HUES6 (cell line): ENCODE data around the gene ABI3.
A peak's percentile ranks its signal among the peaks of the same experiment; 100 is the strongest.

Source experiments
- H3K27ac ChIP-seq: 2 replicates; pipeline ENCODE4 v1.7.0; 2013; ENCODE audit warnings: low read depth, mild to moderate bottlenecking, low read length, inconsistent platforms
- H3K27me3 ChIP-seq: 2 replicates; pipeline ENCODE4 v1.6.1; 2013; ENCODE audit warnings: low read length; ENCODE audit not compliant: control insufficient read depth, insufficient read depth
- H3K36me3 ChIP-seq: 2 replicates; pipeline ENCODE4 v1.6.1; 2013; ENCODE audit warnings: low read length; ENCODE audit not compliant: control insufficient read depth, insufficient read depth
- H3K4me1 ChIP-seq: 2 replicates; pipeline ENCODE4 v1.6.1; 2013; ENCODE audit warnings: low read length; ENCODE audit not compliant: control insufficient read depth, insufficient read depth
- H3K4me3 ChIP-seq: 2 replicates; pipeline ENCODE4 v1.5.1; 2013; ENCODE audit warnings: low read depth, low read length
- H3K9ac ChIP-seq: one replicate; pipeline ENCODE4 v1.6.1; 2013; ENCODE audit warnings: mild to moderate bottlenecking, low read length
- H3K9me3 ChIP-seq: 2 replicates; pipeline ENCODE4 v1.6.1; 2013; ENCODE audit warnings: low read depth, low read length; ENCODE audit not compliant: control insufficient read depth, insufficient read depth

ABI3 gene

DNA sequence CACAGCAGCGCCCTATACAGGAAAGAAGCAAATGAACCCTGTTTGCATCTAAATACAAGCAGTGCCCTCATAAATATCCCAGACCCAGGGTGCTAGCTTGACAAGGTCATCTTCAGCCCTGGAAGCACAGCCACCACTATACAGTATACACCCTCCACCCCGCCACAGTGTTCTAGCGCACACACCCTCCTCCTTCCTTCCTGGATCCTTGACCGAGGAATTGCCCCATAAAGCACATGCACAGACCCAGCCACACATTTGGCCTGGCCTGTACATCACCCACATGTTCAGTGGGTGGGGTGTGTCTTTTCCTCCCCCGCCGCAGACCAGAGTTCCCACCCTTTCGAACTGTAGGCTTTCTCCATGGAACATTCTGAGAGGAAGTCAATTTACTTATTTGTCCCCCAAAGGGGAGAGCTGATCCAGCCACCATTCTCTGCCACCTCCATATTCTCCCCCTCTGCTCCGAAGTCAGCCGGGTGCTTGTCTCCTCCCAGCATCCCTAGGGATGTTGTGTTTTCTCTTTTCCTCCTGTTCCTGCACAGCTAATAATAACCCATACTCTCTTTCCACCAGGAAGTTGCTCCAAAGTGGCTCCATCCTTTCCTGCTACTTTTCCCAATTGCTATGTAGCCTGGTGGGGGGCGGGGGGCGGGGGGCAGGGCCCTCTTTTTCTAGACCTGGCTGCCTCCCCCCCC lies 6.6 kb downstream of the ABI3 start:
- Histone ChIP-seq H3K27me3 (peaks cover 3% of the 10 kb centered on the region), H3K9me3 (no peaks in the 10 kb centered on the region), H3K4me1 (peaks cover 15% of the 10 kb centered on the region), H3K4me3 (no peak overlapping the region), H3K27ac (no peak overlapping the region), H3K36me3 (no peaks in the 10 kb centered on the region), H3K9ac (no peak overlapping the region)

DNA sequence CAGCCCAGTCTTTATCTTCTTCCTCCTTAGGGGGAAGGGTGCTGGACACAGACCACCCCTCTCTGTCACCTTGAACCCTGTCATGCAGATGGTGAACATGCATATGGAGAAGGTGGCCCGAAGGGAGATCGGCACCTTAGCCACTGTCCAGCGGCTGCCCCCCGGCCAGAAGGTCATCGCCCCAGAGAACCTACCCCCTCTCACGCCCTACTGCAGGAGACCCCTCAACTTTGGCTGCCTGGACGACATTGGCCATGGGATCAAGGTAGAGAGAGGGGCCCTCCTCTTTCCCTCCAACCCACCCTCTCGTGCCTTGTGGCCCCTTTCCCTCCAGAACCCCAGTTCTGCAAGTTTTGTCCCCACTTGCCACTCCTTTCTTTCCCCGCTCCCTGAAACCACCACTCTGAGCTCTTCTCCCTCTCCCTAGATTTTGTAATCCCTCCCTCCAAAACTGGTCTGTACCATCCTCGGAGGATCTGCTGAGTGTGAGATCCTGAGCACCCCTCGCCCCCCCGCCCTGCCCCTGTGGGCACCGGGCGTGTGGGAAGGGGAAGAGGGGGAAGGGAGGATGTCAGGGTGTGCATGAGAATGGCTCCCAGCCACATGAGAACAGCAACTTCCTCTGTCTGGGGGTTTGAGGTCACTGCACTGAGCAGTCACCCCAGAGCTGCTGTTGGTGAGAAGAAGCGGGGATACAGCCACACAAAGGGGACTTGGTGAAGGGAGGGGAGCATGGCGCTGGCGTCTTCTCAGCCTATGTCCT lies 7.3 kb downstream of the ABI3 start:
- peaks cover 15% of the 10 kb centered on the region for H3K4me1 ChIP-seq
- no peaks in the 10 kb centered on the region for H3K36me3 ChIP-seq
- H3K9ac ChIP-seq: no peak overlapping the region
- peaks cover 9% of the 10 kb centered on the region for H3K27me3 ChIP-seq
- H3K4me3 ChIP-seq: no peak overlapping the region
- no peak overlapping the region for H3K27ac ChIP-seq
- H3K9me3 ChIP-seq: no peaks in the 10 kb centered on the region

DNA sequence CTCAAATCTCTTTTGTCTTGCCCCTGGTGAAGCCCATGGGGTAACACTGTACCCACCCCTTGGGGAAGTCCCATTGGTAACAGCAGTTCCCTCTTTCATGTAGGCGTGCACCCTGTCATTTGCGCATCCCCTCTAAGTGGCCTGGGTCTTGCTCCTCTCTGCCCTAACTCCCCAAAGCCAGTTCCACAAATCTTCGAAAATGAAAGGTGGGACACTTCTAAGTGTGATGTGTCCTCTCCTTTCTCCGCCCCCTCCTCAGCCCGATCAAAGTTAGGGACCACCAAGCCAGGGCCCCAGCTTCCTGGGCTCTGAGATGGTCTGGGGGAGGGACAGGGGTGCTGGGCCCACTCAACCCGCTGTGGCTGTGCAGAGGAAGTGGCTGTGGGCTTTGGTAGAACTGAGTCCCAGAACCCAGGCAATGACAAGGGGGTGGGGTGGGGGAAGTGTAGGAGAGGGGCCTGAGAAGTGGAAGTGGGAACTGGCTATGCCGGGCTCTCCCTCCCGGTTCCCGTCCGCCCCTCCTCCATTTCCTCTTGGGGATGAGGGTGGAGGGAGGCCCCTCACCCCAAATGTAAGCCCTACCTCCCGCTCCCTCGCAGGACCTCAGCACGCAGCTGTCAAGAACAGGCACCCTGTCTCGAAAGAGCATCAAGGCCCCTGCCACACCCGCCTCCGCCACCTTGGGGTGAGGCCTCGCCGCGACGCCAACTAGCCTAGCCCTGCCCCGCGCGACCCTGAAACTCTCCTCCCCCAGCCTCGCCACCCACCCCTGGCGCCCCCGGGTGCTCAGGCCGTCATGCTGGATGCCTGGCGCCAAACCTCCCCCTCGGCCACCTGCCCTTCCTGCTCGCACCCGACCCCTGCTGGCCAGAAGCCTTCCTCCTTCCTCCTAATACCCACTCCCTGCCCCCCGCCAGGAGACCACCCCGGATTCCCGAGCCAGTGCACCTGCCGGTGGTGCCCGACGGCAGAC lies 8.7 kb downstream of the ABI3 start:
- no peak overlapping the region for H3K27ac ChIP-seq
- H3K36me3 ChIP-seq: no peaks in the 10 kb centered on the region

DNA sequence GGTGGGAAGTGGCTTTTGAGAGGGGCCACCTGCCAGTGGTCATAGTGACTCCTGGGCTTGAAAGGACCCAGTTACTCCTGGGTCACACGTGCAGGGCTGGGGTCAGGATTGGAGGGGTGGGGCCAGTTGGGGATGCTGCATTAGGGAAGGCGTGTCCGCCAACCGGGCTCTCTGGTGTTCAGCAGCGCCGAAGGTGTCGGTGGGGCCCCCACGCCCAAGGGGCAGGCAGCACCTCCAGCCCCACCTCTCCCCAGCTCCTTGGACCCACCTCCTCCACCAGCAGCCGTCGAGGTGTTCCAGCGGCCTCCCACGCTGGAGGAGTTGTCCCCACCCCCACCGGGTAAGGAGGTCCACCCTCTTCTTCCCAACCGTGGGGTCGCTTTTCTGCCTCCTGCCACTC lies 9.5 kb downstream of the ABI3 start:
- no peak overlapping the region for H3K4me3 ChIP-seq
- H3K27ac ChIP-seq: no peak overlapping the region
- no peak overlapping the region for H3K9ac ChIP-seq
- peaks cover 31% of the 10 kb centered on the region for H3K27me3 ChIP-seq
- peaks cover 19% of the 10 kb centered on the region for H3K4me1 ChIP-seq
- H3K9me3 ChIP-seq: no peaks in the 10 kb centered on the region
- no peaks in the 10 kb centered on the region for H3K36me3 ChIP-seq

More for the DNA sequence above, 8.7 kb downstream of the ABI3 start:
- no peaks in the 10 kb centered on the region for H3K9me3 ChIP-seq
- no peak overlapping the region for H3K9ac ChIP-seq
- peaks cover 11% of the 10 kb centered on the region for H3K4me1 ChIP-seq
- H3K4me3 ChIP-seq: no peak overlapping the region
- H3K27me3 ChIP-seq: peaks cover 23% of the 10 kb centered on the region

DNA sequence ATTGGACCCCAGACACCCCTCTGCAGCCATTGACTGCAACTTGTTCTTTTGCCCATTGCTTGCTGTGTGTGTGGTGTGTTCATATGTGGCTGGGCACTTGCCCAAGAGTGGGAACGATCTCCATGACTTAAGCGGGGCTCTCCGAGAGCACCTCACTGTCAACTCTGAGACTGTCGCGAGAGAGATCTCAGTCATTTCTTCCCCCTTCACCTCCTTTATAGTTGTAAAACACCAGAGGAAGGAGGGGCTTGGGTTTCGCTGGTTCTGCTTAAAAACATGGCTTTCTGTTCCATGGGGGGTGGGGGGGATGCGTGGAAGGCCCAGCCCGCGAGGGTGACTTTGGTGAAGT lies 12.6 kb downstream of the ABI3 start:
- H3K4me1 ChIP-seq: peaks cover 16% of the 10 kb centered on the region
- H3K4me3 ChIP-seq: peak overlapping the region; percentile 65
- peaks cover 61% of the 10 kb centered on the region for H3K27me3 ChIP-seq
- H3K9ac ChIP-seq: no peak overlapping the region
- no peak overlapping the region for H3K27ac ChIP-seq
- H3K9me3 ChIP-seq: no peaks in the 10 kb centered on the region
- no peaks in the 10 kb centered on the region for H3K36me3 ChIP-seq

DNA sequence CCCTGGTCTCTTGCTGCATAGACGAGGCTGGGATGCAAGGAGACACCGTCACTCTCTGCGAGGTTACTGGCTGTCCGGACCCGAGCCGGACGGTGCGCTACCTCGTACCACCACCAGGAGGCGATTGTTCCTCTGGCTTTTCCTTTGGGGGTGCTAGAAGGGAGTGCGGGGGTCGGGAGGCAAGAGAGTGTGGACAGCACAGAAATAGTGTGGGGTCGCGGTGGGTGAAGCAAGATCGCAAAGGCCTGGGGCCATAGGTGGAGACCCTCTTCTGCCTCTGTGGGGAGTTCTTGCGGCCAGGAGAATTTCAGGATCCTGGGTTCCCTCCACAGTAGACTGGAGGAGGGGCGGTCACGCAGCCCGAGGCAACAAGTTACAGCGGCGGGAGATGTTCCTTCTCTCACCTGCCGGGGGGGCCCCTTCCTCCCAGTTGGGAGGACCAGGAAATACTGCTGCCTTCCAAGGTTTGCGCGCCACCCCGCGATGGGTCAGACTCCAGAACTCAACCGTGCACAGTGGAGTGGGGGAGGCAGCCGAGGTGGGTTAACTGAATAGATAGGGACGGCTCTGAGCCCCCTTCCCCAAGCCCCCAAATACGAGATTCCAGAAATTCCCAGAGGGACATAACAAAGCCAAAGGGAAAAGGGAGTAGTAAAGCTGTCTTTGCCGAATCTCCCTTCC lies 13.2 kb downstream of the ABI3 start:
- H3K27ac ChIP-seq: no peak overlapping the region
- H3K4me3 ChIP-seq: peak overlapping the region; percentile 65
- H3K9me3 ChIP-seq: no peaks in the 10 kb centered on the region
- H3K36me3 ChIP-seq: no peaks in the 10 kb centered on the region
- H3K4me1 ChIP-seq: peaks cover 15% of the 10 kb centered on the region; the same call in 1 of the 2 replicates
- peaks cover 63% of the 10 kb centered on the region for H3K27me3 ChIP-seq
- H3K9ac ChIP-seq: no peak overlapping the region

DNA sequence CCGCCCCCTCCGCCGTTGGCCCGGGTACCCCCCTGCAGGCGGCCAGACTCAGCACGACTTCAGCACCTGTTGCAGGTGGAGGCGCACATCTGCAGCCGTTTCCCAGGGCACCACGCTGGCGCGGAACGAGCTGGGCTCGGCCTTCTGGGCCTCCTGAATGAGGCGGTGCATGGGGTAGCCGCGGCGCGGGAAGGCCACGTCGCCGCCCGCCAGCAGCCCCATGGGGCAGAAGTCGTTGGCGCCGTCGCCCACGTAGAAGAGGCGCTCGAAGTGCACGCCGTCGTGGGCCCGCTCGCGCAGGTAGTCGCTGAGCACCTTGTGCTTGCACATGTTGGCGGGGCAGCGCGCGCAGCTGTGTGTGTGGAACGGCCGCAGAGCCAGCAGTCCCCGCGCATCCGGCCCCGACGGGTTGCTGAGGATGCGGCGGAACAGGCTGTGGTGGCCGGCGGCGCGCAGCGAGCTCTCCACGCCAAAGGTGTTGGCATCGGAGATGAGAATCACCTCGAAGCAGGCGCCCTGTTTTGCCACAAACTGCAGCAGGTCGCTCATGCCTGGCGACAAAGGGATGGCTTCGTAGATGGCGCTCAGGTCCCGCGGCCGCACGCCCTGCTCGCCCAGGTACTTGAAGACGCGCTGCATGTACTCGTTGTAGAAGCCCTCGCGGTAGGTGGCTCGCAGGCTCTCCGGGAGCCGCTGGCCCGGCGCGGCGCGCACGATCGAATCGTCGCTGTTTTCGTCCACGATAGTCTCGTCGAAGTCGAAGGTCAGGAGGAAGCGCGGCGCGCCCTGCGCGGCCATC lies 13.9 kb downstream of the ABI3 start:
- H3K9me3 ChIP-seq: no peaks in the 10 kb centered on the region
- peak overlapping the region; percentile 27 for H3K9ac ChIP-seq
- no peak overlapping the region for H3K27ac ChIP-seq
- H3K4me1 ChIP-seq: peaks cover 16% of the 10 kb centered on the region; the same call in 1 of the 2 replicates
- H3K4me3 ChIP-seq: peak overlapping the region; percentile 65
- peaks cover 71% of the 10 kb centered on the region for H3K27me3 ChIP-seq
- no peaks in the 10 kb centered on the region for H3K36me3 ChIP-seq

DNA sequence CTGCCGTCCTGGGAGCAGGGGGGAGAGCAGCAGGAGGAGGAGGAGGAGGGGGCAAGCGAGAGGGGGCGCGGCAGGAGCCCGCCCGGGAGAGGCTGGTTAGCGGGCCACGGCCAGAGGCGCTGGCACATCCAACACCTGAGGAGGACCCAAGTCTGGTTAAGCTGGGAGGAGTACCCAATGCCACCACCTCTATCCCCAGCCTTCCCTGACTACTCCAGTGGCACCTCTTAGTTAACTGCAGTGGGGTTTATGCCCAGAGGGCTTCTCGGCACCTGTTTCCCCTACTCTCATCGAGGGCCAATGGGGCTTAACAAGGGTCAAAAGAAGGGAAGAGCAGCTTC lies 14.5 kb downstream of the ABI3 start:
- peaks cover 76% of the 10 kb centered on the region for H3K27me3 ChIP-seq
- peak overlapping the region; percentile 65 for H3K4me3 ChIP-seq
- H3K36me3 ChIP-seq: no peaks in the 10 kb centered on the region
- H3K27ac ChIP-seq: no peak overlapping the region
- H3K9me3 ChIP-seq: no peaks in the 10 kb centered on the region
- peak overlapping the region; percentile 27 for H3K9ac ChIP-seq
- H3K4me1 ChIP-seq: peaks cover 20% of the 10 kb centered on the region

DNA sequence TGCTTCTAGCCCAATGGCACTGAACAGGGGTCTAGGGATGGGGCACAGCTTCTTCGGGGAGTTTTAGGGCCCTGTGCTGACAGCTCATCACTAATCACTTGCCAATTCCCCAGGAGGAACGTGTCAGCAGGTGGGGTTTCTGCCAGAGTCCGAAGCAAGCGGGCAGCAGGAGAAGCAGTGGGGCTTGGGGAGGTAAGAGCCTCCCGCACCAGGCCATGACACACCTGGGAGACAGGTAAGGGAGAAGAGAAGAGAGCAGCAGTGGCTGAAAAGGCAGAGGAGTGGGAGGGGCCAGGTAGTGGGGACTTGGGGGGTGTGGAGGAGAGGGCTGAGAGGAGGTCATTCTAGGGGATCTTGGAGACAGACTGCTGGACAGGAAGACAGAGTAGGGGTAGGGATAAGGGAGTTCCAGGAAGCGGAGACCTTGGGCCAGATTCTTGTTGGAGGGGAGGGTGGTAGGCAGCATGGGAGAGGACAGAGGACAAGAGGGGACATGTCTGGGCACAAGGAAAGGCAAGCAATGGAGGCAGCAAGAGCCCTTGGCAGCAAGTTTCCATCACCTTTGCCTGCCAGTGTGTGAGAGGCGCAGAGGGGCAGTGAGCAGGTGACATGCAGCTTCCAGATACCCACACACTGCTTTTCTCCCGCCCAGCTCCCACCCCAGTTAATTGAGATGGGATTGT lies 15.2 kb downstream of the ABI3 start:
- no peak overlapping the region for H3K9ac ChIP-seq
- no peak overlapping the region for H3K27ac ChIP-seq
- H3K9me3 ChIP-seq: no peaks in the 10 kb centered on the region
- H3K36me3 ChIP-seq: no peaks in the 10 kb centered on the region
- no peak overlapping the region for H3K4me3 ChIP-seq
- H3K27me3 ChIP-seq: peaks cover 82% of the 10 kb centered on the region
- peaks cover 20% of the 10 kb centered on the region for H3K4me1 ChIP-seq
